ENCODE measurements around the gene GNAZ.

- no peak for TF ChIP-seq CTCF (IDR thresholded peaks at IDR 0.05)
- no peak for TF ChIP-seq POLR2A (IDR thresholded peaks at IDR 0.05)
These were observed 48.6 kb downstream of the GNAZ start for GRCh38 chr22:23118647-23119493.

Measured in testis (tissue), 2 donors.